HuH-7.5 (cell line): Measurements from ENCODE around the gene CLIC4.
"Not testable (repeated sequence)": the region's sequence is repeated elsewhere in the genome, so short reads cannot be mapped to it uniquely, and the experiment has no call there.

ENCODE experiments used
- DNase-seq: peaks from one replicate; pipeline ENCODE4 v3.0.0; 2011; ENCODE audit warnings: low spot score

Gene CLIC4

GRCh38 chr1:24744911-24745710 lies at the start of gene CLIC4:
CLIC4 (plus strand) TSS chr1:24745447; CDS start chr1:24745554, 107 bp downstream.
- DNase-seq, result peak; percentile 74

DNA sequence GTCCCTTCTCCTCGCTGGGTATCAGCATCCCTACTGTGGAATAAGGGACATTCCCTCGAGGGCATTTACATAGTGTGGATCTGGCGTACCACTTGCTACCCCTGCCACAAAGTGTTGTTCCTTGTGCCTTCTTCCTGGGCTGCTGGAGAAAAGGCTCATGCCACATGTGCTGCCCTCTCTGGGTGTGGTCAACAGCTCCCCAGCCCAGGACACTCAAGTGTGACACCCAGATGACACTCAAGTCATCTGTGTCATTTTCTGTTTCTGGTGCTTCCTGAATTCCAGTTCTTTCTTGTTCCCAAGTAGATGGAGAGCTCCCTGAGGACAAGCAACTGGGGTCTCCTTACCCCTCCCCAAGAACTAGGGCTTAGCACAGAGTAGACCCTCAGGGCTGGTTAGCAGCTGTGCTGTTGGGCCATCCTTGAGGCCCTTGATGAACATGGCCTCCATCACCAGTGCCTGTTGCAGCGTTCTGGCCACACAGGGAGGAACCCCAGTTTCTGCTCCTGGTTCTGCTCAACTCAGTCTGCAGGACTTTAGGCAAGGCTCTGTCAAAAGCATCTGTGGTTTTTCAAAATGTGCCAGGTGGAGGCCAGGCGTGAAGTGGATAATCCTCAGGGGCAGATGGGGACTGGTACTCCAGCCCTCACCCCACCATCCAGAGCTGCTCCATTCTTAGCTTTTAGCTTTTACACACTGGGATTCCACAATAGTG lies 49.0 kb upstream of the CLIC4 start:
- no peak for DNase-seq

DNA sequence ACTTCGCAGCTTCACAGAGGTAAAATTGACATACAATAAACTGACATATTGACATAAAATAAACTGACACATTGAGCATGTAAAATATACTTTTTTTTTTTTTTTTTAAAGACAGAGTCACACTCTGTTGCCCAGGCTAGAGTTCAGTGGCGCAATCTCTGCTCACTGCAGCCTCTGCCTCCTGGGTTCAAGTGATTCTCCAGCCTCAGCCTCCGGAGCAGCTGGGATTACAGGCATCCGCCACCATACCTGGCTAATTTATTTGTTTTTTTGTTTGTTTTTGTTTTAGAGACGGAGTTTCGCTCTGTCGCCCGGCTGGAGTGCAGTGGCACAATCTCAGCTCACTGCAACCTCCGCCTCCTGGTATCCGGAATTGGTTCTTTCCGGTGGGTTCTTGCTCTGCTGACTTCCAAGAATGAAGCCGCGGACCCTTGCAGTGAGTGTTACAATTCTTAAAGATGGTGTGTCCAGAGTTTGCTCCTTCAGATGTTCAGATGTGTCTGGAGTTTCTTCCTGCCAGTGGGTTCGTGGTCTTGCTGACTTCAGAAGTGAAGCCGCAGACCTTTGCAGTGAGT lies 48.4 kb upstream of the CLIC4 start:
- no peak for DNase-seq

DNA sequence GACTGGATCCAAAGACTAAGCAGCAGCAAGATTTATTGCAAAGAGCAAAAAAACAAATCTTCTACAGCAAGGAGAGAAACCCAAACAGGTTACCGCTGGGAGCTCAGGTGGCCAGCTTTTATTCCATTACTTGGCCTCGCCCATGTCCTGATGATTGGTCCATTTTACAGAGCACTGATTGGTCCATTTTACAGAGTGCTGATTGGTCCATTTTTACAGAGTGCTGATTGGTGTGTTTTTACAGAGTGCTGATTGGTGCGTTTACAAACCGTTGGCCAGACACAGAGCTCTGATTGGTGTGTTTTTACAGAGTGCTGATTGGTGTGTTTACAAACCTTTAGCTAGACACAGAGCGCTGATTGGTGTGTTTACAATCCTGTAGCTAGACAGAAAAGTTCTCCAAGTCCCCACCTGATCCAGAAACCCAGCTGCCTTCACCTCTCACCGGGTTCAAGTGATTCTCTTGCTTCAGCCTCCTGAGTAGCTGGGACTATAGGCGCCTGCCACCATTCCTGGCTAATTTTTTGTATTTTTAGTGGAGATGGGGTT lies 47.7 kb upstream of the CLIC4 start:
- not testable (repeated sequence) for DNase-seq

GRCh38 chr1:24698326-24698725 lies 46.9 kb upstream of the CLIC4 start:
- DNase-seq, result not testable (repeated sequence)

DNA sequence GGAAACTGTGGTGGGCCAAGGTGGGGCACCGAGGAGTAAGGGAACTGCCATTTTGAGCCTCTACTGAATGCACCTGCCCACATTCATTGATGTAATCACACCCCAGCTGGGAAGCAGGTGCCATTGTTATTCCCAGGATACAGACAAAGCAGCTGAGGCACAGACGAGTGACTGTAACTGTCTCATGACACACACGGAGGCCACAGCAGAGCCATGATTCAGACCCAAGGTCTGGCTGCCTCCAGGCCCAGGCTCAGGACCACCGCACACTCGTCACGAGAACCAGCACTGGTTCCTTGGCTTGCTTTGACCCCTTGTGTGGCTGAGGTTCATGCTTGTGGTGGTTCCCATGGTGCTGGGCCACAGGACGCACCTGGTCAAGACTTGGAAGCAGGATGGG lies 45.6 kb upstream of the CLIC4 start:
- DNase-seq, result no peak

- no peak for DNase-seq
These were observed 42.5 kb upstream of the CLIC4 start for GRCh38 chr1:24702511-24703293.

- no peak for DNase-seq
These were observed 40.6 kb upstream of the CLIC4 start for GRCh38 chr1:24704411-24705259.

DNA sequence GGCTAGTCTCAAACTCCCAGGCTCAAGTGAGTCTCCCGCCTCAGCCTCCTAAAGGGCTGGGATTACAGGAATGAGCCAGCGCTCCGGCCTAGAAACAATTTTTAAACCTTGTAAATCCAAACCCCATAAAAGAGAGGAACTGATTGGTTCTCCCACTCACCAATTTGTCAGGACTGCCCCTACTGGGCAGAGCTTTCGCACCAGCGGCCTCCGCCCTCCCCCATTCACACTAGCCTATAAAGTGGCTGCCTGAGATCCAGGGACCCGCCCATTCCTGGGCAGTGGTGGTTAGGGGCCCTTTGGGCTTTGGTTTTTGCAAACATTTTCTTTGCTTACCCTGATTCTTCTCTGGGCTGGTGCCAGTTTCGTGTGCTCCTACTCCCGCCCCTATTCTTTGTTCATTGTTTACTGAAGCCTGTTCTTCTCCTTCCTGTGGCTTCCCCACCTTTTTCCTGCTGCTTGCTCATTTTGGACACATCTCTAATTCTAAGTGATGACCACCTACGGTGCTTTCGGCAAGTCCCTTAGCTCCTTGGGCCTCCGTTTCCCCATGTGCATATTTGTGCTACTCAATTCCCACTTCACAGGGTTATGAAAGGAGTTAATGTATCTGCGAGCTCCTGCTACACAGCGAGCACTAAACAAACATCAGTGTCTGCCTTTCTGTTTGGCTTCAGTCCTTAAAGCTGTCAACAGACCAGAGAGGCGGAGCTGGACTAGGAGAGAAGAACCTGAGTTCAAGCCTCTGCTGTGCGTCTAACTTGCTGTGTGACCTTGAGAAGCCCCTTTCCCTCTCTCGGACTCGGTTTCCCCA lies 39.8 kb upstream of the CLIC4 start:
- peak; percentile 88 for DNase-seq

GRCh38 chr1:24706074-24706389 lies 39.2 kb upstream of the CLIC4 start:
- not testable (repeated sequence) for DNase-seq

GRCh38 chr1:24707687-24708086 lies 37.6 kb upstream of the CLIC4 start:
- no peak for DNase-seq

DNA sequence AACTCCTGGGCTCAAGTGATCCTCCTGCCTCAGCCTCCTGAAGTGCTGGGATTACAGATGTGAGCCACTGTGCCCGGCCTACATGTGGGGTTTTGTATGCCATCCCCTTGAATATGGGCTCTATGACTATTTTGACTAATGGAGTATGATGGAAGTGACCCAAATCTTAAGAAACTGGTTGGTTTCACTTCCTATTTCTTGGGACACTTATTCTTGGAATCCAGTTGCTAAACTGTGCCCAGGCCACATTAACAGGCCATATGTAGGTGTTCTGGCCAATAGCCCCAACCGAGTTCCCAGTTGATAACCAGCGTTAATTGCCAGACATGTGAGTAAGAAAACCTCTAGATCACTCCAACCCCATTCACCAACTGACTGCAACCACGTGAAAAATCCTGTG lies 36.3 kb upstream of the CLIC4 start:
- no peak for DNase-seq

GRCh38 chr1:24709791-24710441 lies 35.3 kb upstream of the CLIC4 start:
- no peak for DNase-seq

GRCh38 chr1:24711329-24711728 lies 33.9 kb upstream of the CLIC4 start:
- DNase-seq, result no peak

DNA sequence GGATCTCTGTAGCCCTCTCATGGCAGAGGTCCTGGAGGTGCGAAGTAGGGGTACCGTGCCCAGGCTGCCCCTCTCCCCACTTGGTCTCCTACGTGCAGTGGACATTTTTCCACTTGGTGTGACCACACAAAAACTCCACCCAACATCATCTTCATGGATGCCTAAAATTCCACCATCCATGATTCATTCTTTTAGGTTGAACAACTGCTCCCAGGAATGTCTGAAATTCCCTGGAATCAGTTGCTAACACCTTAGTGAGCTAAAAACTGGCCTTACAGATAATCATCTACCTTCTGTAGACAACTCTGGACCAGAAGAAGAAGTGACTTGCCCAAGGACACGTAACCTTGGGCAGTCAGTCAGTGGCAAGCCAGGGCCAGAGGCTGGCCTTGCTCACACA lies 32.1 kb upstream of the CLIC4 start:
- DNase-seq, result no peak

DNA sequence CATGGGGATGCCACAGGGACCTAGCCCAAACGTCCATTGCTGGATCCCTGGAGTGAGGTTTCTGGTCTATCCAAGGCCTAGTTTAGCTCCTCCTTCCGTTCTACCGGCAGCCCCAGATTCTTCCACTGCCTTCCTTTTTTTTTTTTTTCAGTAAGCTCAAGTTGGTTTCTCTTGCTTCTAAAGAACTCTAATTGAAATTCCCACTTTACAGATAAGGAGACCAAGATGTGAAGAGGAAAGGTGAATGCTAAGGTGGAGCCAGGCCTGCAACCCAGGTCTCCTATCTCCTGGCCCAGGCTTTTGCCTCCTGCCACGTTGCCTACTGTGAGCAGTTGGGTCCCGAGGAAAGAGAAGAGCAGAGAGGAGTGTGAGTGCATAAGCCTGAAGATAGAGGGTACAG lies 31.5 kb upstream of the CLIC4 start:
- no peak for DNase-seq

GRCh38 chr1:24714859-24715520 lies 30.3 kb upstream of the CLIC4 start:
- no peak for DNase-seq

GRCh38 chr1:24715658-24716057 lies 29.6 kb upstream of the CLIC4 start:
- DNase-seq, result no peak
